T-helper 2 cell treated with Interferon-gamma antibody and Interleukin-4, amounts not matched to agents 5 μg/mL and 100 μg/mL, for 36 hours (primary cell): ENCODE results near the gene CRLF1.

Experiments used
- DNase-seq: peaks from one replicate; pipeline ENCODE4 v3.0.0; 2021; ENCODE audit warnings: low spot score
- H3K27ac Mint-ChIP-seq: one replicate; pipeline ENCODE4 v1.8.0; 2021; ENCODE audit warnings: mild to moderate bottlenecking, mixed read lengths
- H3K27me3 Mint-ChIP-seq: one replicate; pipeline ENCODE4 v1.8.0; 2021; ENCODE audit warnings: low read depth, mixed read lengths
- H3K36me3 Mint-ChIP-seq: one replicate; pipeline ENCODE4 v1.8.0; 2021; ENCODE audit warnings: low read depth, mixed read lengths
- H3K4me1 Mint-ChIP-seq: one replicate; pipeline ENCODE4 v1.8.0; 2021; ENCODE audit warnings: low read depth, mixed read lengths
- H3K4me3 Mint-ChIP-seq: one replicate; pipeline ENCODE4 v1.8.0; 2022; ENCODE audit warnings: mild to moderate bottlenecking, moderate library complexity, mixed read lengths
- H3K9me3 Mint-ChIP-seq: one replicate; pipeline ENCODE4 v1.8.0; 2021; ENCODE audit warnings: mixed read lengths

The CRLF1 gene

DNA sequence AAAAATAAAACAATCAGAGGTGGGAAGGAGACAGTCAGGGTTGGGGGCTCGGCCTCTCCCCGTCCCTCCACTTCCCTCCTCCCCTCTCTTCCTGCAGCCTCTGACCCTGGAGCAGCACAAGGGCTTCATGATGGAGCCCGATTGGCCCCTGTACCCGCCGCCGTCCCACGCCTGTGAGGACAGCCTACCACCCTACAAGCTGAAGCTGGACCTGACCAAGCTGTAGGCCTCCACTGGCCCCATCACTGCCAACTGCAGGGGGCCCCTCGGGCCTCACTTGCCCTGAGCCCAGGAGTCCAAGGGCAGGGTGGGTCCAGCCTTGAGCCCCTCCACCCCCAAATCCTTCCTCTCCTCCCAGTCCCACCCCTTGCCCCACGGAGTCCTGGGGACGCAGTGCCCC lies 13.7 kb upstream of the CRLF1 start:
- peaks cover 16% of the 10 kb centered on the region for H3K27me3 Mint-ChIP-seq
- no peaks in the 10 kb centered on the region for H3K9me3 Mint-ChIP-seq
- no peak for DNase-seq
- no peaks in the 10 kb centered on the region for H3K36me3 Mint-ChIP-seq
- no peak overlapping the region for H3K27ac Mint-ChIP-seq
- H3K4me1 Mint-ChIP-seq, result no peaks in the 10 kb centered on the region
- no peak overlapping the region for H3K4me3 Mint-ChIP-seq

GRCh38 chr19:18618236-18618635 lies 11.6 kb upstream of the CRLF1 start:
- H3K4me1 Mint-ChIP-seq, result no peaks in the 10 kb centered on the region
- H3K9me3 Mint-ChIP-seq, result no peaks in the 10 kb centered on the region
- H3K27ac Mint-ChIP-seq, result no peak overlapping the region
- H3K27me3 Mint-ChIP-seq, result peaks cover 34% of the 10 kb centered on the region
- DNase-seq, result no peak
- H3K36me3 Mint-ChIP-seq, result no peaks in the 10 kb centered on the region
- no peak overlapping the region for H3K4me3 Mint-ChIP-seq

- Mint-ChIP-seq H3K36me3 (no peaks in the 10 kb centered on the region), H3K4me3 (no peak overlapping the region), H3K9me3 (no peaks in the 10 kb centered on the region), H3K27ac (no peak overlapping the region), H3K4me1 (no peaks in the 10 kb centered on the region), H3K27me3 (peaks cover 37% of the 10 kb centered on the region)
- DNase-seq, result no peak
Measured at GRCh38 chr19:18617562-18617961, 11.0 kb upstream of the CRLF1 start.

DNA sequence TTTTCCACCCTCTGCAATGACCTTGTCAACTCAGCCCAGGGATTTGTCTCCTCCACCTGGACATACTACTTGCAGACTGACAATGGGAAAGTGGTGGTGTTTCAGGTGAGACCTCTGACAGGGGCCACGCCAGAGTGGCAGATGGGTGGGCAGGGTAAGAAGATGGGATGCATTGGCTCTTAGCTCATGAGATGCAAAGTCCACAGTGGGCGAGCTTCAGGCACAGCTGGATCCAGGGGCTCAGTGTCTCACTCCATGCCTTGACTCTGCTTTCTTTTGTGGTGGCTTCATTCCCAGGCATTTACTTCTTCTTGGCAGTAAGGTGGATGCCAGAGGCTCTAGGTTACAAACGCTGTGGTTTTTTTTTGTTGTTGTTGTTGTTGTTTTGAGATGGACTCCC lies 9.4 kb upstream of the CRLF1 start:
- no peak overlapping the region for H3K27ac Mint-ChIP-seq
- no peak overlapping the region for H3K4me3 Mint-ChIP-seq

GRCh38 chr19:18613589-18614234 lies 7.1 kb upstream of the CRLF1 start:
- Mint-ChIP-seq H3K27ac (no peak overlapping the region), H3K9me3 (no peaks in the 10 kb centered on the region), H3K27me3 (peaks cover 69% of the 10 kb centered on the region), H3K36me3 (no peaks in the 10 kb centered on the region), H3K4me3 (peak overlapping the region; percentile 61), H3K4me1 (peaks cover 5% of the 10 kb centered on the region)
- no peak for DNase-seq

More for the DNA sequence above, 9.4 kb upstream of the CRLF1 start:
- Mint-ChIP-seq H3K27me3 (peaks cover 48% of the 10 kb centered on the region), H3K4me1 (peaks cover 4% of the 10 kb centered on the region), H3K36me3 (no peaks in the 10 kb centered on the region), H3K9me3 (no peaks in the 10 kb centered on the region)
- DNase-seq, result no peak

DNA sequence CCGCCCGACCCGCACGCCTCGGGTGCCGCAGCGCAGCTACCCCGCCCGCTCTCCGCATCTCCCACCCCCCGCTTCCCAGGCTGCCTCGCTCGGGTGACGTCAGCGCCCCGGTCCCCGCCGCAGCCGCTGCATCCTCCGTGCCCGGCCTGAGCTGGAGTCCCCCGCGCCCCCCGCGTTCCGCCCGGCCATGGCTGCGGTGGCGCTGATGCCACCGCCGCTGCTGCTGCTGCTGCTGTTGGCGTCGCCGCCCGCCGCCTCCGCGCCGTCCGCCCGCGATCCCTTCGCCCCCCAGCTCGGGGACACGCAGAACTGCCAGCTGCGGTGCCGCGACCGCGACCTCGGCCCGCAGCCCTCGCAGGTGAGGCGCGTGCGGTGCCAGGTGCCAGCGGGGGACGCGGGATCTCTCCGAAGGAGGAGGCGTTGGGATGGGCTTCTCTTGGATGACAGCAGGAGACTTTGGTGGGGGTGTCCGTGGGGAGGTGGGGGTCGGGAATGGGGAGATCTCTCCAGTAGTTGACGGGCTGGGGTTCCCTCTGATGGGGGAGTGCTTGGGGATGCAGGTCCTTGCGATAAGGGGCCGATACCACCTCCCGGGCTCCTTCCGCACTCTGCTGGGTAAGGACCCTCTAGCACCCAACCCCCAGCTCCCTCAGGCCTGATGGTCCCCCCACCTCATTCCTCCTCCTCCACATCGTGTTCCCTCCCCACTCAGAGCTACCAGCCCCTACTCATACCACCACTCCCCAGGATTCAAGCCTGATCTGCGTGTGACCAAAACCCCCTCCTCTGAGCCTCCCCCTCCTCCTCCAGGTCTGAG lies 6.4 kb upstream of the CRLF1 start, which contains the start of gene TMEM59L:
TMEM59L (plus strand) TSS at position 99 of the 817 bp plus-strand sequence; CDS start at position 188, 89 bp downstream.
- peak within 1 kb of the TSS; percentile 61 for H3K4me3 Mint-ChIP-seq
- no peaks in the 10 kb centered on the region for H3K36me3 Mint-ChIP-seq
- H3K9me3 Mint-ChIP-seq, result no peaks in the 10 kb centered on the region
- peak; percentile 27 for DNase-seq
- H3K4me1 Mint-ChIP-seq, result peaks cover 5% of the 10 kb centered on the region
- H3K27me3 Mint-ChIP-seq, result peaks cover 76% of the 10 kb centered on the region
- no peak within 1 kb of the TSS for H3K27ac Mint-ChIP-seq

- peaks cover 5% of the 10 kb centered on the region for H3K4me1 Mint-ChIP-seq
- DNase-seq, result no peak
- H3K4me3 Mint-ChIP-seq, result peak overlapping the region; percentile 60
- H3K9me3 Mint-ChIP-seq, result no peaks in the 10 kb centered on the region
- H3K27ac Mint-ChIP-seq, result no peak overlapping the region
- peaks cover 83% of the 10 kb centered on the region for H3K27me3 Mint-ChIP-seq
- H3K36me3 Mint-ChIP-seq, result no peaks in the 10 kb centered on the region
Measured at GRCh38 chr19:18612051-18612771, 5.6 kb upstream of the CRLF1 start.

DNA sequence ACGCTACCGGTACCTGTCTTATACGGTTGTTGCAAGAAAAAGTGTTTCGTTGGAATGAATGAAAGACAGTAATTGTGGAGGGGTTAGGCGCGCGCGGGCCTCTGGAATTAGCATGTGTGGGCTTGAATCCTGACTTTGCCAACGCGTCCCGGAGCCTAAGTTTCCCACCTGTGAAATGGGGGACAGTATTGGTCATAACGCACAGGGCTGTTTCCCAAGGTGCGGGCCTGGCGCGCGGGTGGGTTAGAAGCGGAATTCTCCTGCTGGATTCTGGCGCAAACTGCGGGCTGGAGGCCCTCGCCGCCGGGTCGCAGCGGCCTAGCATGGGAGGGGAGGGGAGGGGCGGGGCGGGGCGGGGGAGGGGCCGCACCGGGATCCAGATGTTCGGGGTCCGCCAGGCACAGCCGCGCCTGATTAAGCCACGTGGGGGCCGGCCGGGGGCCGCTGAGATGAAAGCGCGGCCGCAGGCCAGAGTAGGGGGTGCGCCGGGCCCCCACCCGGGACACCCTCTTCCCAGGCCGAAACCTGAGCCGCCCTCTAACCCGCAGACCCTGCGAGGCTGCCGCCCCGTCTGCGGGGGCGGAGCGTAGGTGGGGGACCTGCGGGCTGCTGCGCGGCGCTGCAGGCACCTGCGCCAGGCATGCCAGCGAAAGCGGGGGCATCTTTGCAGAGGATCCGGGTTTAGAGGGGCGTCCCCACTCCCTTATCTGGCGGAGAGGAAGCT lies 4.9 kb upstream of the CRLF1 start:
- Mint-ChIP-seq H3K27ac (no peak overlapping the region), H3K4me3 (peak overlapping the region; percentile 15), H3K4me1 (peaks cover 5% of the 10 kb centered on the region), H3K27me3 (peaks cover 84% of the 10 kb centered on the region), H3K36me3 (no peaks in the 10 kb centered on the region), H3K9me3 (no peaks in the 10 kb centered on the region)
- DNase-seq, result no peak

DNA sequence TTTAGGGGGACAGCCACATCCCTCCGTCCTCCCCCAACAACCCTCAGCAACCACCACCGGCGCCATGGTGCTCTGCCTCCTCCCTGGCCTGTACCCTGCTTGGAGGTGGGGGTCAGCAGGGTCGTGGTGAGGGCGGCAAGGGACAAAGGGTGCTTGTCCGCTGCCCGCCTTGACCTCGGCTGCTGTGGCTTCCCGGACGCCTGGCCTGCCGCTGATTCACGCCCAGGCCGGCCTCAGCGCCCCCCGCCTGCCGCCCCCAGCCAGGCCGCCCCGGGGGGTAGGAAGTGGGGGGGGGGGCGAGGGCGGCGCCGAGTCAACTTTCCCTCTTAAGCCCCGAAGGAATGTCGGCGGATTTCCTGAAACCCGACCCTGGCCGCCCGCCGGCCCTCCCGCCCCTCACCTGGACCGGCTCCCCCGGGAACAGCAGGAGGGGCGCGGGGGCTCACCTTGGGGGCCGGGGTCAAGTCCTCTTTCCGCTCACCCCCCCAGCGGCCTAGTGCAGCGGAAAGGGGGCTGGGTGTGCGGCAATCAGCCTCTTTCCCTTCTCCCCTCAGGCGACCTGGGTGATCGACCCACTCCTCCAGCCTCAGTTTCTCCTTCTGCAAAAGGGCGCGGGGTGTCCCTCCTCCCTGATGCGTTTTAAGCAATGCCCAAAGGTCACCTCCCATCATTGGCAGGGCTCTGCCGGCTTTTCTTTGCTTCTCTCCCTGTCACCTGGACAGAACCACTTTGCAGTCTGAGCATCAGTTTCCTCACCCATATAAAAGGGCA lies 4.1 kb upstream of the CRLF1 start:
- Mint-ChIP-seq H3K27ac (peak overlapping the region; percentile 55), H3K4me3 (no peak overlapping the region)

GRCh38 chr19:18610245-18610555 lies 3.6 kb upstream of the CRLF1 start:
- Mint-ChIP-seq H3K4me3 (no peak overlapping the region), H3K27me3 (peaks cover 76% of the 10 kb centered on the region), H3K36me3 (no peaks in the 10 kb centered on the region), H3K4me1 (peaks cover 5% of the 10 kb centered on the region), H3K9me3 (no peaks in the 10 kb centered on the region), H3K27ac (no peak overlapping the region)
- no peak for DNase-seq

More for the DNA sequence above, 4.1 kb upstream of the CRLF1 start:
- H3K27me3 Mint-ChIP-seq, result peaks cover 77% of the 10 kb centered on the region
- H3K36me3 Mint-ChIP-seq, result no peaks in the 10 kb centered on the region
- H3K4me1 Mint-ChIP-seq, result peaks cover 5% of the 10 kb centered on the region
- no peak for DNase-seq
- no peaks in the 10 kb centered on the region for H3K9me3 Mint-ChIP-seq

- DNase-seq, result no peak
- Mint-ChIP-seq H3K4me3 (no peak overlapping the region), H3K27ac (no peak overlapping the region), H3K9me3 (no peaks in the 10 kb centered on the region), H3K27me3 (peaks cover 77% of the 10 kb centered on the region), H3K4me1 (peaks cover 5% of the 10 kb centered on the region), H3K36me3 (no peaks in the 10 kb centered on the region)
Measured at GRCh38 chr19:18609717-18610051, 3.1 kb upstream of the CRLF1 start.

- Mint-ChIP-seq H3K4me3 (no peak overlapping the region), H3K27ac (no peak overlapping the region), H3K4me1 (peaks cover 5% of the 10 kb centered on the region), H3K27me3 (peaks cover 76% of the 10 kb centered on the region), H3K9me3 (no peaks in the 10 kb centered on the region), H3K36me3 (no peaks in the 10 kb centered on the region)
- DNase-seq, result no peak
Measured at GRCh38 chr19:18608805-18609716, 2.5 kb upstream of the CRLF1 start.
